K562 (cell line): ENCODE data around the gene GNA14. TPM values are rescaled to one million over a fixed set of nuclear protein-coding genes. Genes with fewer than 3 reads are reported as not detected.

ENCODE experiments used
- ATAC-seq: fragments of 200-7000 bp; cut with Tn5 transposase; 3 replicates; pipeline ENCODE4 v1.9.1; 2020; ENCODE audit warnings: moderate library complexity
- BruUV-seq: library from RNA; stranded (reverse); fragments of 400-500 nt; replicated peaks from 2 replicates; lab custom pipeline; 2021; lab: Mats Ljungman, UMichigan
- CTCF ChIA-PET: fragments of 300-600 bp; formaldehyde crosslinking; extraction: SDS; loops from one replicate; lab custom pipeline; 2021; ENCODE audit warnings: low intra/inter-chr PET ratio; lab: Yijun Ruan, JAX
- POLR2A ChIA-PET: fragments of 300-600, 350-650 bp; sonication (Branson Sonifier 250); formaldehyde crosslinking; extraction: SDS; loops from one replicate; lab custom pipeline; 2021; ENCODE audit warnings: antibody characterized with exemption, inconsistent platforms; lab: Yijun Ruan, JAX
- DNase-seq, 4 experiments: peaks; one replicate each; pipeline versions ENCODE4 v3.0.0 to v3.0.0-alpha.2; 2011 to 2018; ENCODE audit warnings: low spot score in 3 of 4, mixed read lengths in 3 of 4; ENCODE audit errors: extremely low read depth in 1 of 4
- FAIRE-seq: peaks from 2 replicates; lab custom pipeline; 2011; peaks lifted over from hg19 to GRCh38; lab: Jason Lieb, UNC
- H2AFZ ChIP-seq: 2 replicates; pipeline ENCODE4 v1.6.0; 2011; ENCODE audit warnings: low read depth, low read length, control low read depth, inconsistent platforms
- H3K27ac ChIP-seq: fragments of 200-600 bp; 3 replicates; pipeline ENCODE4 v1.8.0; 2011; ENCODE audit warnings: low read depth, mild to moderate bottlenecking, control low read depth, inconsistent platforms, low read length, moderate library complexity, mixed read lengths; ENCODE audit errors: extremely low read depth
- H3K27me3 ChIP-seq, 2 experiments: fragments of 300-600 bp in 1 of 2; 2 replicates in 1 of 2; 3 replicates in 1 of 2; pipeline versions ENCODE4 v1.6.0 to v1.8.0; 2011; ENCODE audit warnings: inconsistent platforms in 2 of 2, low read length in 2 of 2, mild to moderate bottlenecking in 1 of 2, mixed read lengths in 1 of 2, moderate library complexity in 1 of 2; ENCODE audit not compliant: control insufficient read depth in 2 of 2, insufficient read depth in 2 of 2
- H3K36me3 ChIP-seq: fragments of 300-600 bp; 3 replicates; pipeline ENCODE4 v1.8.0; 2011; ENCODE audit warnings: mild to moderate bottlenecking, low read length, inconsistent platforms; ENCODE audit not compliant: control insufficient read depth, insufficient read depth
- H3K4me1 ChIP-seq, 2 experiments: fragments of 200-600 bp in 1 of 2; replicated peaks in 1 of 2; 2 replicates in 1 of 2; 3 replicates in 1 of 2; pipeline versions ENCODE4 v1.5.1 to v1.8.0; 2011; ENCODE audit warnings: inconsistent platforms in 2 of 2, low read length in 2 of 2, mild to moderate bottlenecking in 1 of 2, mixed read lengths in 1 of 2, moderate library complexity in 1 of 2; ENCODE audit not compliant: control insufficient read depth in 2 of 2, insufficient read depth in 2 of 2
- H3K4me2 ChIP-seq: 2 replicates; pipeline ENCODE4 v1.6.1; 2011; ENCODE audit warnings: low read length, control low read depth, inconsistent platforms, mixed read lengths; ENCODE audit not compliant: insufficient read depth
- H3K4me3 ChIP-seq: fragments of 200-600 bp; sonication (generic), shearing (Covaris generic); 2 replicates; pipeline ENCODE4 v1.5.1; 2016; ENCODE audit warnings: control low read depth, inconsistent platforms
- H3K79me2 ChIP-seq: fragments of 200-600 bp; 3 replicates; pipeline ENCODE4 v1.8.0; 2011; ENCODE audit warnings: low read length, inconsistent platforms; ENCODE audit not compliant: control insufficient read depth, insufficient read depth
- H3K9ac ChIP-seq, 2 experiments: 2 replicates each; pipeline versions ENCODE4 v1.6.0 to v1.6.1; 2011; ENCODE audit warnings: low read depth in 2 of 2, low read length in 2 of 2, control low read depth in 1 of 2, inconsistent platforms in 1 of 2, mild to moderate bottlenecking in 1 of 2, mixed read lengths in 1 of 2; ENCODE audit not compliant: insufficient read depth in 1 of 2
- H3K9me1 ChIP-seq: one replicate; pipeline ENCODE4 v1.6.0; 2011; ENCODE audit warnings: inconsistent platforms, mild to moderate bottlenecking, low read length, moderate library complexity; ENCODE audit not compliant: control insufficient read depth, insufficient read depth
- H3K9me3 ChIP-seq: replicated peaks from 2 replicates; pipeline ENCODE4 v1.5.1; 2011; ENCODE audit warnings: low read depth, low read length, inconsistent platforms; ENCODE audit not compliant: control insufficient read depth, insufficient read depth
- H4K20me1 ChIP-seq: replicated peaks from 2 replicates; pipeline ENCODE4 v1.6.1; 2011; ENCODE audit warnings: low read length, inconsistent platforms, mixed read lengths; ENCODE audit not compliant: control insufficient read depth, insufficient read depth
- BCL6 ChIP-seq: fragments of 250-450 bp; sonication (Bioruptor Pico); IDR thresholded peaks from 2 replicates; pipeline ENCODE4 v1.4.0; 2020
- GATAD2B ChIP-seq: fragments of 450-650 bp; IDR thresholded peaks from 2 replicates; pipeline ENCODE4 v1.6.1; 2017; ENCODE audit warnings: mild to moderate bottlenecking, borderline replicate concordance
- HDAC8 ChIP-seq: fragments of 450-650 bp; IDR thresholded peaks from 2 replicates; pipeline ENCODE4 v1.6.1; 2016; ENCODE audit warnings: mild to moderate bottlenecking, missing genetic modification characterization, moderate library complexity, missing compliant biosample characterization
- NCOA6 ChIP-seq: fragments of 450-650 bp; IDR thresholded peaks from 2 replicates; pipeline ENCODE4 v1.6.1; 2017; ENCODE audit warnings: mild to moderate bottlenecking
- NONO ChIP-seq, 2 experiments: fragments of 200-400 bp in 1 of 2; fragments of 450-650 bp in 1 of 2; formaldehyde crosslinking in 1 of 2; IDR thresholded peaks; 2 replicates each; pipeline ENCODE4 v1.6.1; 2017; ENCODE audit warnings: low read depth in 2 of 2, mild to moderate bottlenecking in 2 of 2, moderate library complexity in 2 of 2, low read length in 1 of 2
- PHB2 ChIP-seq: fragments of 450-650 bp; IDR thresholded peaks from 2 replicates; pipeline ENCODE4 v1.6.1; 2017; ENCODE audit warnings: low read depth
- POLR3G ChIP-seq: IDR thresholded peaks from 2 replicates; pipeline ENCODE4 v1.6.1; 2011; ENCODE audit not compliant: insufficient read length, insufficient replicate concordance; ENCODE audit errors: extremely low read depth
- RHOXF2B ChIP-seq: fragments of 250-450 bp; sonication (Bioruptor Pico); conservative IDR thresholded peaks from 2 replicates; pipeline ENCODE4 v1.5.1; 2021
- SMAD3 ChIP-seq: fragments of 450-650 bp; formaldehyde crosslinking; conservative IDR thresholded peaks from 2 replicates; pipeline ENCODE4 v1.4.0; 2020; ENCODE audit warnings: mild to moderate bottlenecking
- SMARCA5 ChIP-seq: fragments of 450-650 bp; IDR thresholded peaks from 2 replicates; pipeline ENCODE4 v1.6.1; 2016
- TBP ChIP-seq: optimal IDR thresholded peaks from 2 replicates; pipeline ENCODE3; 2011; ENCODE audit warnings: low read depth, low read length, improper control_type of control experiment
- TCF3 ChIP-seq: sonication (generic); formaldehyde crosslinking; IDR thresholded peaks from 2 replicates; pipeline ENCODE4 v1.4.0; 2020; ENCODE audit warnings: mild to moderate bottlenecking, missing genetic modification reagents
- TCF7 ChIP-seq: sonication (generic); IDR thresholded peaks from 2 replicates; pipeline ENCODE4 v1.6.1; 2016; ENCODE audit warnings: antibody characterized with exemption, borderline replicate concordance
- ZKSCAN1 ChIP-seq: fragments of 150-350 bp; IDR thresholded peaks from 2 replicates; pipeline ENCODE4 v1.6.1; 2016; ENCODE audit warnings: low read depth, low read length
- ZNF175 ChIP-seq: fragments of 200-800 bp; sonication (Bioruptor generic); IDR thresholded peaks from 2 replicates; pipeline ENCODE4 v1.6.1; 2016; ENCODE audit warnings: low read depth, mild to moderate bottlenecking, missing genetic modification characterization, missing compliant biosample characterization
- ZNF644 ChIP-seq: fragments of 200-800 bp; sonication (Bioruptor generic); IDR thresholded peaks from 2 replicates; pipeline ENCODE4 v1.6.1; 2016; ENCODE audit warnings: low read depth, missing genetic modification characterization, missing compliant biosample characterization
- WGBS: fragments of 100-300 bp; shearing (Covaris generic); methylation state at CpG from one replicate; pipeline ENCODE4 v1.1.6; 2016; ENCODE audit warnings: low coverage, mixed read lengths; ENCODE audit not compliant: insufficient coverage; ENCODE audit errors: missing lambda C conversion rate; 5-methylcytosine and 5-hydroxymethylcytosine counted together
- in situ Hi-C: fragments of 300-500 bp; cut with MboI; formaldehyde crosslinking; loops from 4 replicates; pipeline ENCODE4 v1.15.0; 2018; ENCODE audit warnings: inconsistent platforms, mixed read lengths
- intact Hi-C: fragments of 100-400 bp; cut with micrococcal nuclease; formaldehyde crosslinking; loops from 2 replicates; pipeline ENCODE4 v1.14.2; 2022
- polyA plus RNA-seq, 8 experiments: library from polyadenylated mRNA; depleted of rRNA in 4 of 8; stranded (reverse) in 5 of 8; unstranded in 3 of 8; fragments of >200 nt; fragmentation: Nextera tagmentation in 2 of 8; fragmentation: Illumina TruSeq in 1 of 8; extraction: Ambion mirVana in 2 of 8; extraction: Trizol in 1 of 8; gene quantifications; 2 replicates each; pipeline versions ENCODE4 v1.2.1 to v1.2.3, GENCODE V29; 2011 to 2014; ENCODE audit warnings: inconsistent platforms in 1 of 8, missing spikeins in 1 of 8
- total RNA-seq, 7 experiments: library from RNA; depleted of rRNA in 6 of 7; stranded (reverse); fragments of >200 nt in 6 of 7; fragmentation: Illumina TruSeq in 2 of 7; extraction: Trizol in 2 of 7; gene quantifications; 2 replicates each; pipeline versions ENCODE4 v1.2.1 to v1.2.3, GENCODE V29; 2011 to 2021; ENCODE audit warnings: low replicate concordance in 1 of 7
- TF ChIP-seq, protein P1 (sequence below), 3 experiments: fragments of 200-800 bp in 1 of 3; fragments of 250-450 bp in 1 of 3; fragments of 450-650 bp in 1 of 3; sonication (Bioruptor Pico) in 1 of 3; sonication (Bioruptor generic) in 1 of 3; formaldehyde crosslinking in 1 of 3; IDR thresholded peaks; 2 replicates each; pipeline versions ENCODE4 v1.6.1 to v1.8.0; 2016 to 2022; ENCODE audit warnings: mild to moderate bottlenecking in 2 of 3, missing genetic modification characterization in 2 of 3, missing compliant biosample characterization in 1 of 3, moderate library complexity in 1 of 3
- TF ChIP-seq, protein P2 (sequence below): IDR thresholded peaks from 2 replicates; pipeline ENCODE4 v1.6.1; 2012; ENCODE audit warnings: low read depth, low read length, improper control_type of control experiment, borderline replicate concordance

GNA14 gene
- total and polyA plus RNA-seq, 9 of the 15 experiments (the other 6 are each of a cell fraction or from before 2014, with no cell fraction given) = 0.03 to 0.11 (median 0.03) TPM; not detected in 6

DNA sequence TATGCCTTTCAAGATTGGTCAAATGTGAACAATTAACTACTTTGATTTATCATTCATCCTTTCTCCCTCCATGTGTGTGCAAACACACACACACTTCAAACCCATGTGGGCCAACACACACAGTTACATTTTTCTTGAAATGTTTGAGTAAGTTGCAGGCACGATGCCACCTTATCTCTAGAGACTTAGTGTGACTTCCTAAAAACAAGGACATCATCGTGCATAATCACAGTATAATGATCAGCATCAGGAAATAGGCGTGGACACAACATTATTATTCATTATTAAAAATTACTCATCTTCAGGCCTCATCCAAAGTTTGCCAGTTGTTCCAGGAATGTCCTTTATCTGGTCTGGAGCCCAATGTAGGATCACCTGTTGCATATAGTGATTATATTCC lies 209.5 kb downstream of the GNA14 start:
- CTCF ChIA-PET = no interaction called here
- TF ChIP-seq ZNF175 (CRISPR knock-in tag) (no peak), NCOA6 (no peak), POLR3G (no peak), SMARCA5 (no peak), RHOXF2B (CRISPR knock-in tag) (no peak), PHB2 (no peak), SMAD3 (no peak), TCF3 (CRISPR knock-in tag) (no peak), BCL6 (CRISPR knock-in tag) (no peak), ZNF644 (tag) (no peak), NONO (IDR thresholded peaks at IDR 0.05; ENCODE audit: low read depth in 2 of 2, low read length in 1 of 2) (no peak), TBP (no peak), ZKSCAN1 (no peak), GATAD2B (no peak), TCF7 (no peak), HDAC8 (tag) (no peak)
- TF ChIP-seq, protein P1, sequence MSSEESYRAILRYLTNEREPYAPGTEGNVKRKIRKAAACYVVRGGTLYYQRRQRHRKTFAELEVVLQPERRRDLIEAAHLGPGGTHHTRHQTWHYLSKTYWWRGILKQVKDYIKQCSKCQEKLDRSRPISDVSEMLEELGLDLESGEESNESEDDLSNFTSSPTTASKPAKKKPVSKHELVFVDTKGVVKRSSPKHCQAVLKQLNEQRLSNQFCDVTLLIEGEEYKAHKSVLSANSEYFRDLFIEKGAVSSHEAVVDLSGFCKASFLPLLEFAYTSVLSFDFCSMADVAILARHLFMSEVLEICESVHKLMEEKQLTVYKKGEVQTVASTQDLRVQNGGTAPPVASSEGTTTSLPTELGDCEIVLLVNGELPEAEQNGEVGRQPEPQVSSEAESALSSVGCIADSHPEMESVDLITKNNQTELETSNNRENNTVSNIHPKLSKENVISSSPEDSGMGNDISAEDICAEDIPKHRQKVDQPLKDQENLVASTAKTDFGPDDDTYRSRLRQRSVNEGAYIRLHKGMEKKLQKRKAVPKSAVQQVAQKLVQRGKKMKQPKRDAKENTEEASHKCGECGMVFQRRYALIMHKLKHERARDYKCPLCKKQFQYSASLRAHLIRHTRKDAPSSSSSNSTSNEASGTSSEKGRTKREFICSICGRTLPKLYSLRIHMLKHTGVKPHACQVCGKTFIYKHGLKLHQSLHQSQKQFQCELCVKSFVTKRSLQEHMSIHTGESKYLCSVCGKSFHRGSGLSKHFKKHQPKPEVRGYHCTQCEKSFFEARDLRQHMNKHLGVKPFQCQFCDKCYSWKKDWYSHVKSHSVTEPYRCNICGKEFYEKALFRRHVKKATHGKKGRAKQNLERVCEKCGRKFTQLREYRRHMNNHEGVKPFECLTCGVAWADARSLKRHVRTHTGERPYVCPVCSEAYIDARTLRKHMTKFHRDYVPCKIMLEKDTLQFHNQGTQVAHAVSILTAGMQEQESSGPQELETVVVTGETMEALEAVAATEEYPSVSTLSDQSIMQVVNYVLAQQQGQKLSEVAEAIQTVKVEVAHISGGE (CRISPR knock-in tag; IDR thresholded peaks at IDR 0.05) = no peak
- TF ChIP-seq, protein P2, sequence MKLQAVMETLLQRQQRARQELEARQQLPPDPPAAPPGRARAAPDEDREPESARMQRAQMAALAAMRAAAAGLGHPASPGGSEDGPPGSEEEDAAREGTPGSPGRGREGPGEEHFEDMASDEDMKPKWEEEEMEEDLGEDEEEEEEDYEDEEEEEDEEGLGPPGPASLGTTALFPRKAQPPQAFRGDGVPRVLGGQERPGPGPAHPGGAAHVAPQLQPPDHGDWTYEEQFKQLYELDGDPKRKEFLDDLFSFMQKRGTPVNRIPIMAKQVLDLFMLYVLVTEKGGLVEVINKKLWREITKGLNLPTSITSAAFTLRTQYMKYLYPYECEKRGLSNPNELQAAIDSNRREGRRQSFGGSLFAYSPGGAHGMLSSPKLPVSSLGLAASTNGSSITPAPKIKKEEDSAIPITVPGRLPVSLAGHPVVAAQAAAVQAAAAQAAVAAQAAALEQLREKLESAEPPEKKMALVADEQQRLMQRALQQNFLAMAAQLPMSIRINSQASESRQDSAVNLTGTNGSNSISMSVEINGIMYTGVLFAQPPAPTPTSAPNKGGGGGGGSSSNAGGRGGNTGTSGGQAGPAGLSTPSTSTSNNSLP = no peak
- TF ChIP-seq, all 486 proteins: peak for 0

More for the DNA sequence above, 209.5 kb downstream of the GNA14 start:
- BruUV-seq = no TSS peak
- Histone ChIP-seq H3K27ac (no peak overlapping the region), H3K4me1 (no peaks in the 10 kb centered on the region; a peak in 1 of 5 replicates), H3K4me3 (no peak overlapping the region), H3K9ac (no peak overlapping the region), H3K36me3 (no peaks in the 10 kb centered on the region), H4K20me1 (no peaks in the 10 kb centered on the region), H3K79me2 (no peaks in the 10 kb centered on the region), H3K4me2 (no peak overlapping the region), H2AFZ (no peak overlapping the region), H3K9me1 (no peaks in the 10 kb centered on the region), H3K9me3 (no peaks in the 10 kb centered on the region), H3K27me3 (peaks cover 0 to 26% of the 10 kb centered on the region in 2 experiments; a peak in 4 of 5 replicates)
- DNase-seq (no peak), ATAC-seq (no peak), FAIRE-seq (no peak)
- intact Hi-C loops = no loop called here
- WGBS = 0% methylated on average over 2 of the region's 3 CpGs
- in situ Hi-C loops = loop anchor here (10.0 to 25.0 kb wide), 2 partner anchors 686 to 924 kb away; no protein-coding TSS in a partner anchor
- POLR2A ChIA-PET = no interaction called here
